Loucy (cell line): ENCODE data around the gene ITGB1BP1.

ENCODE experiments used
- H2AFZ ChIP-seq: fragments of 200-600 bp; sonication (generic); 2 replicates; pipeline ENCODE4 v1.6.0; 2016; ENCODE audit warnings: antibody characterized with exemption, mild to moderate bottlenecking, low read length, moderate library complexity
- H3F3A ChIP-seq: fragments of 200-600 bp; 2 replicates; pipeline ENCODE4 v1.6.0; 2016; ENCODE audit warnings: antibody characterized with exemption, low read depth, mild to moderate bottlenecking
- H3K27me3 ChIP-seq: fragments of 200-600 bp; sonication (generic); 2 replicates; pipeline ENCODE4 v1.6.1; 2014; ENCODE audit warnings: low read length, mild to moderate bottlenecking; ENCODE audit not compliant: insufficient read depth, poor library complexity, severe bottlenecking
- H3K36me3 ChIP-seq: fragments of 200-600 bp; sonication (generic); 2 replicates; pipeline ENCODE4 v1.6.1; 2016; ENCODE audit warnings: low read length; ENCODE audit not compliant: insufficient read depth
- H3K4me1 ChIP-seq: fragments of 200-600 bp; sonication (generic); 2 replicates; pipeline ENCODE4 v1.5.1; 2014; ENCODE audit warnings: low read length, mild to moderate bottlenecking; ENCODE audit not compliant: insufficient read depth, poor library complexity, severe bottlenecking
- H3K4me2 ChIP-seq: fragments of 200-600 bp; sonication (generic); 2 replicates; pipeline ENCODE4 v1.6.0; 2014; ENCODE audit warnings: antibody characterized with exemption, low read length, low read depth, mild to moderate bottlenecking; ENCODE audit not compliant: poor library complexity, severe bottlenecking
- H3K4me3 ChIP-seq: fragments of 200-600 bp; sonication (generic); 2 replicates; pipeline ENCODE4 v1.5.1; 2014; ENCODE audit warnings: low read length, mild to moderate bottlenecking, mixed read lengths; ENCODE audit not compliant: poor library complexity, severe bottlenecking
- H3K79me2 ChIP-seq: fragments of 200-600 bp; sonication (generic); 2 replicates; pipeline ENCODE4 v1.6.1; 2014; ENCODE audit warnings: low read length; ENCODE audit not compliant: insufficient read depth
- H3K9ac ChIP-seq: fragments of 200-600 bp; sonication (generic); 2 replicates; pipeline ENCODE4 v1.6.0; 2014; ENCODE audit warnings: mild to moderate bottlenecking, low read depth, low read length, moderate library complexity; ENCODE audit not compliant: poor library complexity, severe bottlenecking
- H3K9me2 ChIP-seq: fragments of 200-600 bp; sonication (generic); replicated peaks from 2 replicates; pipeline ENCODE4 v1.6.1; 2016; ENCODE audit warnings: low read depth, low read length, mixed read lengths
- H3K9me3 ChIP-seq: fragments of 200-600 bp; sonication (generic); 2 replicates; pipeline ENCODE4 v1.6.1; 2014; ENCODE audit warnings: mild to moderate bottlenecking, antibody characterized with exemption, low read length, low read depth; ENCODE audit not compliant: insufficient read depth
- H4K20me1 ChIP-seq: fragments of 200-600 bp; sonication (generic); 2 replicates; pipeline ENCODE4 v1.6.0; 2014; ENCODE audit warnings: antibody characterized with exemption, low read length, mild to moderate bottlenecking; ENCODE audit not compliant: insufficient read depth, poor library complexity, severe bottlenecking
- EZH2phosphoT487 ChIP-seq: fragments of 200-600 bp; IDR thresholded peaks from 2 replicates; pipeline ENCODE4 v1.6.1; 2018; ENCODE audit warnings: antibody characterized with exemption, mild to moderate bottlenecking, moderate library complexity, borderline replicate concordance
- TF ChIP-seq, protein P1 (sequence below): fragments of 200-600 bp; sonication (generic); conservative IDR thresholded peaks from 2 replicates; pipeline ENCODE4 v1.5.1; 2014; ENCODE audit warnings: mild to moderate bottlenecking, antibody characterized with exemption, low read length

The ITGB1BP1 gene

DNA sequence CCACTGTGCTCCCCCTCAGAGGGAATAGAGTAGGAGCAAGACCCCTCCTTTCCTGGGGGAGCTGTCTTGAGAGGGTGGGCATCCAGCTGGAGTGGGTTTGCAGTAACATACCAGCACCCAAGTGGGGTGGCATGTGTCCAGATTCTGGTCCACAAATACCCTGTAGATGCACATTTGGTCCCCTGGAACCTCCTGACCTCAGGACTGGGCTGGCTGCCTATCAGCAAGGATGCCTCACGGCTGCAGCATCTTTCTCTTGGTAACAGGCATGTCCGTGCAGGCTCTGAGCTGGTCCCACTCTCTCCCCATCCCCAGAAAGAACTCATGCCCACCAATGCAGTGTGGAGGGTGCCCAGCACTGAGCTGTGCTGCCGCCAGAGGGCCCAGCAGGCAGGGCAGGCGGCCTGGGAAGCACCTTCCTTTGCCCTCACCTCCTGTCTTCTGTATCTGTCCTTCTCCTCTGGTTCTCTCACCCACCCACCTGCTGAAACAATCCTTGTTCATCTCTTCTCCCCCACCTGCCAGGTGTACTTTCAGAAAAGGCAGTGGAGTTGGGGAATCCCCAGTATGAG lies 47.4 kb downstream of the ITGB1BP1 start:
- Histone ChIP-seq H3K27me3 (no peaks in the 10 kb centered on the region), H3K4me2 (no peak overlapping the region), H3K79me2 (no peaks in the 10 kb centered on the region), H2AFZ (no peak overlapping the region), H3K4me3 (no peak overlapping the region), H3K9me3 (no peaks in the 10 kb centered on the region), H3K9ac (no peak overlapping the region), H4K20me1 (no peaks in the 10 kb centered on the region), H3K36me3 (peaks cover 15% of the 10 kb centered on the region; the same call in 1 of the 2 replicates), H3K9me2 (no peaks in the 10 kb centered on the region), H3F3A (no peaks in the 10 kb centered on the region), H3K4me1 (peaks cover 4% of the 10 kb centered on the region)
- TF ChIP-seq, protein P1, sequence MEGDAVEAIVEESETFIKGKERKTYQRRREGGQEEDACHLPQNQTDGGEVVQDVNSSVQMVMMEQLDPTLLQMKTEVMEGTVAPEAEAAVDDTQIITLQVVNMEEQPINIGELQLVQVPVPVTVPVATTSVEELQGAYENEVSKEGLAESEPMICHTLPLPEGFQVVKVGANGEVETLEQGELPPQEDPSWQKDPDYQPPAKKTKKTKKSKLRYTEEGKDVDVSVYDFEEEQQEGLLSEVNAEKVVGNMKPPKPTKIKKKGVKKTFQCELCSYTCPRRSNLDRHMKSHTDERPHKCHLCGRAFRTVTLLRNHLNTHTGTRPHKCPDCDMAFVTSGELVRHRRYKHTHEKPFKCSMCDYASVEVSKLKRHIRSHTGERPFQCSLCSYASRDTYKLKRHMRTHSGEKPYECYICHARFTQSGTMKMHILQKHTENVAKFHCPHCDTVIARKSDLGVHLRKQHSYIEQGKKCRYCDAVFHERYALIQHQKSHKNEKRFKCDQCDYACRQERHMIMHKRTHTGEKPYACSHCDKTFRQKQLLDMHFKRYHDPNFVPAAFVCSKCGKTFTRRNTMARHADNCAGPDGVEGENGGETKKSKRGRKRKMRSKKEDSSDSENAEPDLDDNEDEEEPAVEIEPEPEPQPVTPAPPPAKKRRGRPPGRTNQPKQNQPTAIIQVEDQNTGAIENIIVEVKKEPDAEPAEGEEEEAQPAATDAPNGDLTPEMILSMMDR = no peak
- no peak for TF ChIP-seq EZH2phosphoT487

DNA sequence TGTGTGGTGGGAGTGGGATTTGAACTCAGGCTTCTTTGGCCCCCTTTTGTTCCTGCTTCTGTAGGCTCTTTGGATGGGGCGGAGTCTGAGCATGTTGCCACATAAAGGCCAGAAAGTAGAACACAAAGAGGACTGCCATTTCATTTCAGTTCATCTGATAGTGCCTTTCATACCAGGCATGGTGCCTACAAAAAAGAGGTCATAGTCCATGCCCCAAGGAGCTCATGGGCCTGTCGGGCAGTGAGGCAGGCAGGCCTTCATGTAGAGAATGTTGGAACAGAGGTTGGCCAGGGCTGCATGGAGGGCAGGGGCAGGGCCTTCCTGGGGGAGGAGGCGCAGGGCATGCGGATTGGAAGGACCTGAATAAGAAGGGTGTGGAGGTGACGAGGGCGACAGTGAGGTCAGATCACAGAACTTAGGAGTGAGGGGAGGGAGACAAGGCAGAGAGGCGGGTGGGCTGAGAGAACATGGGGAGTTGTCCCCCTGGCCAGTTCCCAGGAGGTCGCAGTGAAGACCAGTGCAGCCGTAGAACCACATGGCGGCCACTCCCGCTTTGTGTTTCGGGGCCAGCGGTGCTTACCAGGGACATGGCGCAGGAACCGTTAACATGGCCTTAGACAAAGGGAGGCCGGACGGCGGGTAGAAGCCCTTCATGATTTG lies 49.1 kb downstream of the ITGB1BP1 start:
- Histone ChIP-seq H3K27me3 (no peaks in the 10 kb centered on the region), H3K4me2 (no peak overlapping the region), H2AFZ (no peak overlapping the region), H3K4me3 (no peak overlapping the region), H3K9ac (no peak overlapping the region), H3F3A (no peaks in the 10 kb centered on the region), H4K20me1 (no peaks in the 10 kb centered on the region), H3K79me2 (no peaks in the 10 kb centered on the region), H3K4me1 (peaks cover 4% of the 10 kb centered on the region), H3K9me3 (no peaks in the 10 kb centered on the region), H3K36me3 (peaks cover 12% of the 10 kb centered on the region; the same call in 1 of the 2 replicates), H3K9me2 (no peaks in the 10 kb centered on the region)
- TF ChIP-seq, protein P1 = no peak
- TF ChIP-seq EZH2phosphoT487 = no peak

DNA sequence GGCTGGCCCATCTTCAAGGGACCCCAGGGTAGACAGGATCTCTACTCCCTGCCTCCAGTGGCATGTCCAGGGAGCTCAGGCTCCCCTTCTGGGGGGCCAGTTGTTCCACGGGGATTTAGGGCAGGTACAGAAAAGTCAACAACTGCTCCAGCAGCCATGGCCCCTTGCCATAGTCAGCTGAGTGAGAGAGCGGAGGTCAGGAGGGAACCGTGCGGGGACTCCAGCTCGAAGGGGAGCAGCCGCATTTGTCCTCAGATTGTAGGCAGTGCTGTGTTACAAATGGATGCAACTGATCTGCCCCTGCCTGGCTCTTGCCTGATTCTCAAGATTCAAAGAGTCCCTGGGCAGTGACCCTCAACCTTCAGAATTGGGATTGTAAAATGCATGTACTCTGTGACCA lies 49.9 kb downstream of the ITGB1BP1 start:
- H3K4me2 ChIP-seq = no peak overlapping the region
- no peaks in the 10 kb centered on the region for H3K9me2 ChIP-seq
- no peaks in the 10 kb centered on the region for H3K9me3 ChIP-seq
- TF ChIP-seq, protein P1 = no peak
- TF ChIP-seq EZH2phosphoT487 = no peak
- H3K79me2 ChIP-seq = no peaks in the 10 kb centered on the region
- no peak overlapping the region for H3K9ac ChIP-seq
- H3K4me1 ChIP-seq = peaks cover 4% of the 10 kb centered on the region
- H3K36me3 ChIP-seq = peaks cover 11% of the 10 kb centered on the region; the same call in 1 of the 2 replicates
- no peaks in the 10 kb centered on the region for H3K27me3 ChIP-seq
- no peaks in the 10 kb centered on the region for H4K20me1 ChIP-seq
- no peaks in the 10 kb centered on the region for H3F3A ChIP-seq
- H3K4me3 ChIP-seq = no peak overlapping the region
- no peak overlapping the region for H2AFZ ChIP-seq
